HT-29 (cell line): ENCODE results near the gene FYB2. TPM values are rescaled to one million over a fixed set of nuclear protein-coding genes. Genes with fewer than 3 reads are reported as not detected.

ENCODE experiments used
- DNase-seq: peaks from one replicate; pipeline ENCODE4 v3.0.0-alpha.2; 2015; ENCODE audit warnings: low spot score
- total RNA-seq: library from RNA; depleted of rRNA; stranded (reverse); fragments of >200 nt; shearing (Covaris generic); gene quantifications from 2 replicates; pipeline ENCODE4 v1.2.3, GENCODE V29; 2014; rRNA removed

The FYB2 gene
- total RNA-seq = not detected in 2 replicates

GRCh38 chr1:56819387-56819899 is at the start of gene FYB2:
Gene FYB2 (minus strand): TSS chr1:56819404. CDS start chr1:56819290, 114 bp downstream.
- no peak for DNase-seq

GRCh38 chr1:56868761-56869160 is 49.6 kb upstream of the FYB2 start:
- DNase-seq = no peak

GRCh38 chr1:56867491-56867890 is 48.3 kb upstream of the FYB2 start:
- DNase-seq = no peak

GRCh38 chr1:56866656-56867055 is 47.5 kb upstream of the FYB2 start:
- DNase-seq = no peak

GRCh38 chr1:56864430-56864829 is 45.2 kb upstream of the FYB2 start:
- no peak for DNase-seq

- no peak for DNase-seq
These were observed 44.2 kb upstream of the FYB2 start for GRCh38 chr1:56863265-56863992.

- DNase-seq = no peak
These were observed 40.1 kb upstream of the FYB2 start for GRCh38 chr1:56859287-56859686.

- no peak for DNase-seq
These were observed 37.0 kb upstream of the FYB2 start for GRCh38 chr1:56856186-56856585.

- no peak for DNase-seq
These were observed 36.0 kb upstream of the FYB2 start for GRCh38 chr1:56855190-56855589.

- DNase-seq = no peak
These were observed 35.4 kb upstream of the FYB2 start, which contains the start of gene C8A for GRCh38 chr1:56854521-56855099. Gene C8A (plus strand): TSS chr1:56854797. CDS start chr1:56854902, 105 bp downstream.

GRCh38 chr1:56852476-56852875 is 33.3 kb upstream of the FYB2 start:
- no peak for DNase-seq

GRCh38 chr1:56850922-56851321 is 31.7 kb upstream of the FYB2 start:
- DNase-seq = no peak

GRCh38 chr1:56850411-56850810 is 31.2 kb upstream of the FYB2 start:
- DNase-seq = no peak

GRCh38 chr1:56849750-56850149 is 30.5 kb upstream of the FYB2 start:
- no peak for DNase-seq

- no peak for DNase-seq
These were observed 26.1 kb upstream of the FYB2 start for GRCh38 chr1:56845343-56845742.

- no peak for DNase-seq
These were observed 25.4 kb upstream of the FYB2 start for GRCh38 chr1:56844545-56845136.

GRCh38 chr1:56843544-56843943 is 24.3 kb upstream of the FYB2 start:
- no peak for DNase-seq

- DNase-seq = no peak
These were observed 19.6 kb upstream of the FYB2 start for GRCh38 chr1:56838759-56839158.

- no peak for DNase-seq
These were observed 18.2 kb upstream of the FYB2 start for GRCh38 chr1:56837244-56837939.

- no peak for DNase-seq
These were observed 17.2 kb upstream of the FYB2 start for GRCh38 chr1:56836359-56836758.

- no peak for DNase-seq
These were observed 16.5 kb upstream of the FYB2 start for GRCh38 chr1:56835657-56836056.
